ENCODE results near the gene EXOC3. TPM values are rescaled to one million over a fixed set of nuclear protein-coding genes. Genes with fewer than 3 reads are reported as not detected.

Gene EXOC3
- total and polyA plus RNA-seq, 4 donors: 31.3 to 88.9 (median 59.9) TPM

DNA sequence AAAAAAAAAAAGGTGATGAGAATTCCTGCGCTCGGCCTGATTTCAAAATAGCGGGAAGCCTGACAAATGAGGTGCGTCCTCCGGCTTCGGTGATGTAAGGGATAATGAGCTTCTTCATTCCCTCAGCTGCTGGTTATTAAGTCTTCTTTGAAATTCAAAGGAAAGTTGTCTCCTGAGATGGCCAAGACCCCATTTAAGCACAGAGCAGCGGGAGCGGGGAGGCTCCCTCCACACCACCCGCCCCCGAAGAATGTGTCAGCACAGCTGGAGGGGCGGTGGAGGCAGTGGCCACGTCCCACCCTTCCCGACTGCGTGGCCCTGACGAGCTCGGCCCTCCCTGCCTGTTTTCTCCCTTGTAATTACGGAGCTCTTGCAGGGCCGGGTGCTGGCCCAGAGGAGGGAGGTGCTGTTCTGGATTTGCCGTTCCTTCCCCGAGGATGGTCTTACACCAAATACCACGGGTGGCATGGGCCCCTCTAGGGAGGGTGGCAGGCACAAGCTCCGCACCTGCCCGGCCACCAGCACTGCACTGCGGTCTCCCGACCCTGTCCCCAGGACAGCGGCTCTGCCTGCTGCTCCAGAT, 50.2 kb downstream of the EXOC3 start:
- no peaks in the 10 kb centered on the region for H3K4me1 ChIP-seq (ENCODE audit: control insufficient read depth in 1 of 2, insufficient read depth in 2 of 2, low read length in 2 of 2)
- ATAC-seq (ENCODE audit: low FRiP score): no peak
- no peak for DNase-seq
- H3K9me3 ChIP-seq (ENCODE audit: control insufficient read depth, low read length): no peaks in the 10 kb centered on the region
- H3K27me3 ChIP-seq (ENCODE audit: control insufficient read depth in 1 of 2, insufficient read depth in 2 of 2, low read length in 1 of 2): no peaks in the 10 kb centered on the region
- no peaks in the 10 kb centered on the region for H3K36me3 ChIP-seq (ENCODE audit: control insufficient read depth in 1 of 2, insufficient read depth in 2 of 2, low read length in 1 of 2)
- no peak overlapping the region for H3K4me3 ChIP-seq (ENCODE audit: low read length in 2 of 2)
- intact Hi-C loops (cut with DNase I): no loop called here
- 33 to 50% methylated on average over 23 to 26 of the region's 26 CpGs for WGBS, 2 donors
- H3K27ac ChIP-seq (ENCODE audit: low read depth in 1 of 2, low read length in 2 of 2): no peak overlapping the region

DNA sequence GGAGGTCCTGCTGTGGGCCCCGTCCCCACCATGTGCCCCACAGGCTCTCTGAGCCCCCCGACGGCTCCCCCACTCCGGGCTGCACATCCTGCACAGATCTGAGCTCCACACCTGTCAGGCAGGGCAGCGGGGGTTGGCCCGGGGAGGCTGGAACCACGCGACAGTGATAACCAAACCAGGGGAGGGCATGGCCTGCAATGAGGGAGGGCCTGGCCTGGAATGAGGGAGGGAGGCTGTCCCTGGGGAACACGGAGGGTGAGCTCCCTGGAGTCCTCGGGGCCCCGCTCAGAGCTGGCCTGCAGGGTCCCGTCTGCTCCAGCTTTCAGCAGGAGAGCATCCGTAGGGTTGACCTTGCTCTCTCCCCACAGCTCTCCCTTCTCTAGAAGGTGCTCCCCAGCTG, 50.8 kb downstream of the EXOC3 start:
- Histone ChIP-seq H3K27me3 (ENCODE audit: control insufficient read depth in 1 of 2, insufficient read depth in 2 of 2, low read length in 1 of 2) (no peaks in the 10 kb centered on the region), H3K9me3 (ENCODE audit: control insufficient read depth, low read length) (no peaks in the 10 kb centered on the region), H3K27ac (ENCODE audit: low read depth in 1 of 2, low read length in 2 of 2) (no peak overlapping the region), H3K36me3 (ENCODE audit: control insufficient read depth in 1 of 2, insufficient read depth in 2 of 2, low read length in 1 of 2) (no peaks in the 10 kb centered on the region), H3K4me1 (ENCODE audit: control insufficient read depth in 1 of 2, insufficient read depth in 2 of 2, low read length in 2 of 2) (no peaks in the 10 kb centered on the region), H3K4me3 (ENCODE audit: low read length in 2 of 2) (no peak overlapping the region)
- WGBS, 2 donors: 63 to 64% methylated on average over 13 of the region's 13 CpGs
- DNase-seq: no peak
- intact Hi-C loops (cut with DNase I): no loop called here
- peak; percentile 8 for ATAC-seq (ENCODE audit: low FRiP score)

DNA sequence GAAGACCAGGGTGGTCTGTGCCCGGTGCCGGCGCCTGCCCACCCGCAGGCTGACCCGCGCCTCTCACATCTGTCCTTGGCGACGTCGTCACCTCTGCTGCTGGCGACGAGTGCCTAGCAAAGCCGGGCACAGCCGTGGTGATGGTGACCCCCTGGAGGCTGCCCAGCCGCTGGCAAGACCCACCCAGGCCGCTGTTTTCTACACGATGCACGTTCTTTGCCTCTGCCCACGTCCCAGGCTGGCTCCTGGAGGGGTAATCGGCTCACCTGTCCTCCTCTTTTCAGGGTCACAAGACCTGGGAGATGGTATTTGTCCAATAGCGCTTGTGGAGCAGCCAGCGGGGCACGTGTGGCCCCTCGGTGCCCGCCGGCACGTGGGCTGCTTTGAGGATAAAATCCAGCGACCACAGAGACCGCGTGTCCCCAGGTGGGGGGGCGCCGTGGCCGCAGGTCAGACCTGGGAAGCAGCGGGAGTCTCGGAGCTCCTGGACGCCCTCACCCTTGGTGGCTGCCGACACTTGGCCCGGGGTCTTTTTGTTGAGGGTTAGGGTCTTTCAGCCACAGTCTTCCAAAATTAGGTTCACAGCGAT, 51.8 kb downstream of the EXOC3 start:
- Histone ChIP-seq H3K9me3 (ENCODE audit: control insufficient read depth, low read length) (no peaks in the 10 kb centered on the region), H3K4me3 (ENCODE audit: low read length in 2 of 2) (no peak overlapping the region), H3K27me3 (ENCODE audit: control insufficient read depth in 1 of 2, insufficient read depth in 2 of 2, low read length in 1 of 2) (no peaks in the 10 kb centered on the region), H3K27ac (ENCODE audit: low read depth in 1 of 2, low read length in 2 of 2) (no peak overlapping the region), H3K36me3 (ENCODE audit: control insufficient read depth in 1 of 2, insufficient read depth in 2 of 2, low read length in 1 of 2) (no peaks in the 10 kb centered on the region), H3K4me1 (ENCODE audit: control insufficient read depth in 1 of 2, insufficient read depth in 2 of 2, low read length in 2 of 2) (no peaks in the 10 kb centered on the region)
- ATAC-seq (ENCODE audit: low FRiP score) (no peak), DNase-seq (no peak)
- intact Hi-C loops (cut with DNase I): no loop called here
- WGBS, 2 donors: 87 to 90% methylated on average over 37 to 38 of the region's 38 CpGs

DNA sequence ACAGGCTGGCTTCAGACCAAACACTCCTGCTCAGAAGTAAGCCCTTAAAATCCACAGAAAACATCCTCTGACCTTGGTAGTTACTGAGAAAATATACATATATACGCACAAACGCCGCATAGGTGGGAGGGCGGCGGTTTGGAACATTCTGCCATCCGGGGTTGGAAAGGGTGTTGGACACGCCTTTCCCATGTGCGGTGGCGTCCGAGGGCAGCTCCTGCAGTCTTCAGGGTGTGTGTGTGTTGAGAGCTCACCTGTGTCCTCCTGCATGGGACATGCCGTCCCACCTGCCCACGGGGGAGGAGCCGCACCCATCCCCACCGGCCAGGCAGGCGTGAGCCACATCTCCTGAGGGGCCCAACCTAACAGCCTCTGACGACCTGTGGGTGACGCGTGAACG, 53.1 kb downstream of the EXOC3 start:
- no peak overlapping the region for H3K27ac ChIP-seq (ENCODE audit: low read depth in 1 of 2, low read length in 2 of 2)
- no peaks in the 10 kb centered on the region for H3K36me3 ChIP-seq (ENCODE audit: control insufficient read depth in 1 of 2, insufficient read depth in 2 of 2, low read length in 1 of 2)
- H3K4me3 ChIP-seq (ENCODE audit: low read length in 2 of 2): no peak overlapping the region
- intact Hi-C loops (cut with DNase I): no loop called here
- no peaks in the 10 kb centered on the region for H3K27me3 ChIP-seq (ENCODE audit: control insufficient read depth in 1 of 2, insufficient read depth in 2 of 2, low read length in 1 of 2)
- ATAC-seq (ENCODE audit: low FRiP score) (no peak), DNase-seq (no peak)
- no peaks in the 10 kb centered on the region for H3K4me1 ChIP-seq (ENCODE audit: control insufficient read depth in 1 of 2, insufficient read depth in 2 of 2, low read length in 2 of 2)
- WGBS, 2 donors: 41 to 60% methylated on average over 19 of the region's 19 CpGs
- H3K9me3 ChIP-seq (ENCODE audit: control insufficient read depth, low read length): no peaks in the 10 kb centered on the region

DNA sequence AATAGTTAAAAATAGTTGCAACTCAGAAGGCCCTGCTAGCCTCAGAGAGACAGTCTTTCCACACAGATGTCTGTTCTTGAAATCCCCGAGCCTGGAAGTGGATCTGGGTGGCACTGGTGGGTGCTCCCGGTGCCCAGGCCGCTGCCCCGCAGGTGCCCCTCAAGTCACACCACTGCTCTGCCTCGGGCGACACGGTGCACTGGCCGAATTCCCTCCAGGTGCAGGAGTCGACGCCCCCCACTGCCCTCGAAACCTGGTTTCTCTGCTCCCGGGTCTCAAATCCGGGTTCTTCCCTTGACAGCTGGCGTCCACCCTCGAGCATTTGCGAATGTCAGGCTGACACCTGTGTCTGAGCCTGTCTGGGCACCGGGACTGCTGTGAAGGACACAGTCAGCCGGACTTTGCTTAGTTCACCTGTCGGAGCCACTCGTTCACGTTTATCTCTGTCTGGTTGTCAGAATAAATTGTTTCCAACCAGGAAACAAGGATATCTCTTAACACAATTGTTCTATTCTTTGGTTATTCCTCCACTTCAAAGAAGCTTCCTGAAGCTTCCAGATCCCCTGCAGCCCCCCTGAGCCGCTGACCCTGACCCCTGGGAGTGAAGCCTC, 54.2 kb downstream of the EXOC3 start:
- Histone ChIP-seq H3K9me3 (ENCODE audit: control insufficient read depth, low read length) (no peaks in the 10 kb centered on the region), H3K27me3 (ENCODE audit: control insufficient read depth in 1 of 2, insufficient read depth in 2 of 2, low read length in 1 of 2) (no peaks in the 10 kb centered on the region), H3K4me1 (ENCODE audit: control insufficient read depth in 1 of 2, insufficient read depth in 2 of 2, low read length in 2 of 2) (no peaks in the 10 kb centered on the region), H3K36me3 (ENCODE audit: control insufficient read depth in 1 of 2, insufficient read depth in 2 of 2, low read length in 1 of 2) (no peaks in the 10 kb centered on the region), H3K27ac (ENCODE audit: low read depth in 1 of 2, low read length in 2 of 2) (no peak overlapping the region), H3K4me3 (ENCODE audit: low read length in 2 of 2) (no peak overlapping the region)
- intact Hi-C loops (cut with DNase I): no loop called here
- DNase-seq (no peak), ATAC-seq (ENCODE audit: low FRiP score) (no peak)
- 72 to 82% methylated on average over 22 of the region's 22 CpGs for WGBS, 2 donors

DNA sequence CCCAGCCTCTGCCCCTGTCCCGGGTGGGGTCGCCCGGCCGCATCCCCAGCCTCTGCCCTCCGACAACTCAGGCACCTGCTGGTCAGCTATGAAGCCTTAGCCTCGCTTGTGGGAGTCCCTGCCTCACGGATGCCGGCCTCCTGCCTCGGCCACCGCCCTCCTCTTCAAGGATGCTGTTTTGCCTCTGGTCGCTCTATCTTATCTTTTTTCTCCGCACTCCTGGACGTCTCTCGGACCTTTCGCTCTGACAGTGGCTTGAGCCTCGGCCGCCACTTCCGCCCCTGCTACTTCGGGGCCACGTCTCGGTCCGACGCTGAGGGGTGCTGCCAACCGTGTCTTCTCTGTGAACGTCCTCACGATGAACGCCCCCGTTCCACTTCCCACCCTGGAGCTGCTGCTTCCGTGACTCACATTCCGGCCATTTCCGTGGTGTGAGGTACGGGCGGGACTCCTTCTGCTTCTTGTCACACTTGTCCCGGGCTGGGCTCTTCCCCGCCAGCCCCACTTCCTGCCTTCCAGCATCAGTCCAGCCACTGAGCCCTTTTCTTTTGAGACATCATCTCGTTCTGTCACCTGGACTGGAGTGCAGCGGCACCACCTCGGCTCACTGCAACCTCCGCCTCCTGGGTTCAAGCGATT, 55.0 kb downstream of the EXOC3 start:
- Histone ChIP-seq H3K27ac (ENCODE audit: low read depth in 1 of 2, low read length in 2 of 2) (no peak overlapping the region), H3K4me3 (ENCODE audit: low read length in 2 of 2) (no peak overlapping the region), H3K27me3 (ENCODE audit: control insufficient read depth in 1 of 2, insufficient read depth in 2 of 2, low read length in 1 of 2) (no peaks in the 10 kb centered on the region), H3K9me3 (ENCODE audit: control insufficient read depth, low read length) (no peaks in the 10 kb centered on the region), H3K36me3 (ENCODE audit: control insufficient read depth in 1 of 2, insufficient read depth in 2 of 2, low read length in 1 of 2) (no peaks in the 10 kb centered on the region), H3K4me1 (ENCODE audit: control insufficient read depth in 1 of 2, insufficient read depth in 2 of 2, low read length in 2 of 2) (no peaks in the 10 kb centered on the region)
- WGBS, 2 donors: 79 to 82% methylated on average over 40 of the region's 40 CpGs
- DNase-seq (no peak), ATAC-seq (ENCODE audit: low FRiP score) (no peak)
- intact Hi-C loops (cut with DNase I): no loop called here

DNA sequence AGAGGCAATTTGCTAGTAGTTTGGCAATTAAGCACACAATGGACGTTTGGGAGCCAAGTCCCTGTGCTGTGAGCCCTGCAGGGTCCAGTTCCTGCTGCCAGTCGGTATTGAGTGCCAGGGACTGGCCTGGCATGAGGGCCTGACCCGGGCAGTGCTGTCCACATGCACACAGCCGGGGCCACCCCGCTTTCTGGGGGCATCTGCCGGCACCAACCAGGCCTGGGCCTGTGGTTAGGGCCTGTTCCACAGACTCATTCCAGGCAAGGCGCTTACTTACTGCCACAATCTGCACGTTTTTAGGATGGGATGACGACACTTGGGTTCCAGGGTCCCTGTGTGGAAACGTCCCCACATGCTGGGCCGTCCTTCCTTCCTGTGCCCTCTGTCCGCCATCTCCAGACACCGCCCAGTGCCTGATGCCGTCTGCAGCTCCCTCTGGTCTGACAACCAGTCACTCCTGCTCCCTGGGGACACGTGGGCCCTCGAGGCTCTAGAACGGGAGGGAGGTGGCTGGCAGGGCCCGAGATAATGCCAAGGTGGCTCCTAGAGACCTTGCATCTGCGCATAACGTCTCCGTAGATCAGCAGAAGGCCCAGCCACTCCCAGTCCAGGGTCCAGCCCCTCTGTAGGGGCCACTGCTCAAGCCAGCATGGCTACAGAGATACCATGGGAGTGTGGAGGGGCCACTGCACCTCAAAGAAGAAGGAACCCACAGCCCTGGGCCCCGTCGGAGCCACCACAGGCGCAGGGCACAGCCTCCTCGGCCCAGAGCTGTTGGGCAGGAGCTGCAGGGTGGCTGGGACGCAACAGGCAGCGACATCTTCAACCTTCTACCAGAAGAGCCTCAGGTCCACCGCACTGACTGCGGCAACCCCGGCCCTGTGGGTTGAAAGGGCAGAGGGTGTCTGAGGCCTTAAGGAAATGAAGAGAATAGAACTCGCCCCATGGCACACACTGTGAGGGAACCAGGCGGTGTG, 56.5 kb downstream of the EXOC3 start:
- H3K4me3 ChIP-seq (ENCODE audit: low read length in 2 of 2): no peak overlapping the region
- no peaks in the 10 kb centered on the region for H3K9me3 ChIP-seq (ENCODE audit: control insufficient read depth, low read length)
- no peaks in the 10 kb centered on the region for H3K27me3 ChIP-seq (ENCODE audit: control insufficient read depth in 1 of 2, insufficient read depth in 2 of 2, low read length in 1 of 2)
- H3K36me3 ChIP-seq (ENCODE audit: control insufficient read depth in 1 of 2, insufficient read depth in 2 of 2, low read length in 1 of 2): no peaks in the 10 kb centered on the region
- no peaks in the 10 kb centered on the region for H3K4me1 ChIP-seq (ENCODE audit: control insufficient read depth in 1 of 2, insufficient read depth in 2 of 2, low read length in 2 of 2)
- 91 to 93% methylated on average over 32 of the region's 32 CpGs for WGBS, 2 donors
- ATAC-seq (ENCODE audit: low FRiP score): no peak
- DNase-seq: no peak
- H3K27ac ChIP-seq (ENCODE audit: low read depth in 1 of 2, low read length in 2 of 2): no peak overlapping the region
- intact Hi-C loops (cut with DNase I): no loop called here

DNA sequence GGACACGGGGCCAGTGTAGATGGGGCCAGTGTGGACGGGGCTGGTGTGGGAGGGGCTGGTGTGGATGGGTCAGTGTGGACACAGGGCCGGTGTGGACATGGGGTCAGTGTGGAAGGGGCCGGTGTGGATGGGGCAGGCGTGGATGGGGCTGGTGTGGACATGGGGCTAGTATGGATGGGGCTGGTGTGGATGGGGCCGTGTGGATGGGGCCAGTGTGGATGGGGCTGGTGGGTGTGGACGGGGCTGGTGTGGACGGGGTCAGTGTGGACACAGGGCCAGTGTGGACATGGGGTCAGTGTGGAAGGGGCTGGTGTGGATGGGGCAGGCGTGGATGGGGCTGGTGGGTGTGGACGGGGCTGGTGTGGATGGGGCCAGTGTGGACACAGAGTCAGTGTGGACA, 57.5 kb downstream of the EXOC3 start:
- no peaks in the 10 kb centered on the region for H3K4me1 ChIP-seq (ENCODE audit: control insufficient read depth in 1 of 2, insufficient read depth in 2 of 2, low read length in 2 of 2)
- H3K4me3 ChIP-seq (ENCODE audit: low read length in 2 of 2): no peak overlapping the region
- DNase-seq (no peak), ATAC-seq (ENCODE audit: low FRiP score) (no peak)
- 93 to 96% methylated on average over 9 to 10 of the region's 10 CpGs for WGBS, 2 donors
- H3K36me3 ChIP-seq (ENCODE audit: control insufficient read depth in 1 of 2, insufficient read depth in 2 of 2, low read length in 1 of 2): no peaks in the 10 kb centered on the region
- intact Hi-C loops (cut with DNase I): no loop called here
- H3K27ac ChIP-seq (ENCODE audit: low read depth in 1 of 2, low read length in 2 of 2): no peak overlapping the region
- no peaks in the 10 kb centered on the region for H3K27me3 ChIP-seq (ENCODE audit: control insufficient read depth in 1 of 2, insufficient read depth in 2 of 2, low read length in 1 of 2)
- no peaks in the 10 kb centered on the region for H3K9me3 ChIP-seq (ENCODE audit: control insufficient read depth, low read length)
